Gastroesophageal sphincter (tissue), 4 donors: ENCODE results near the gene KCNJ1. TPM values are rescaled to one million over a fixed set of nuclear protein-coding genes. Genes with fewer than 3 reads are reported as not detected.

ENCODE experiments used
- ATAC-seq: fragments of 150-250 bp; one replicate; pipeline ENCODE4 v1.9.1; 2016; ENCODE audit warnings: mild to moderate bottlenecking, moderate library complexity
- H3K27ac ChIP-seq, 4 donors: fragments of 200-600 bp; sonication (generic) in 3 of 4; 1 replicate in 3 of 4; 2 replicates in 1 of 4; pipeline ENCODE4 v1.5.1; 2016 to 2019
- H3K27me3 ChIP-seq: fragments of 200-600 bp; sonication (generic); one replicate; pipeline ENCODE4 v1.5.1; 2019
- H3K36me3 ChIP-seq, 2 donors: fragments of 200-600 bp; sonication (generic); one replicate each; pipeline ENCODE4 v1.5.1; 2019; ENCODE audit warnings: control low read depth in 1 of 2
- H3K4me1 ChIP-seq, 3 donors: fragments of 200-600 bp; sonication (generic); 1 replicate in 2 of 3; 2 replicates in 1 of 3; pipeline ENCODE4 v1.5.1; 2016 to 2019; ENCODE audit warnings: control low read depth in 2 of 3
- H3K4me3 ChIP-seq, 2 donors: fragments of 200-600 bp; sonication (generic); one replicate each; pipeline ENCODE4 v1.5.1; 2019; ENCODE audit warnings: mild to moderate bottlenecking in 1 of 2, moderate library complexity in 1 of 2
- H3K9me3 ChIP-seq, 3 donors: fragments of 200-600 bp; sonication (generic); one replicate each; pipeline ENCODE4 v1.5.1; 2017 to 2019; ENCODE audit warnings: control low read depth in 2 of 3
- EP300 ChIP-seq: sonication (generic); formaldehyde crosslinking; IDR thresholded peaks from one replicate; pipeline ENCODE4 v1.6.1; 2017; ENCODE audit warnings: antibody characterized with exemption, mild to moderate bottlenecking
- POLR2A ChIP-seq, 2 donors: fragments of 450-650 bp; IDR thresholded peaks; one replicate each; pipeline ENCODE4 v1.6.1; 2017; ENCODE audit warnings: antibody characterized with exemption in 2 of 2, mild to moderate bottlenecking in 2 of 2, moderate library complexity in 1 of 2
- POLR2AphosphoS5 ChIP-seq: sonication (generic); formaldehyde crosslinking; IDR thresholded peaks from one replicate; pipeline ENCODE4 v1.6.1; 2017; ENCODE audit warnings: antibody characterized with exemption
- WGBS, 2 donors: methylation state at CpG; one replicate each; pipeline ENCODE4 v1.1.5; 2018; ENCODE audit warnings: low coverage in 1 of 2; 5-methylcytosine and 5-hydroxymethylcytosine counted together
- total RNA-seq, 4 donors: library from RNA; depleted of rRNA; stranded (reverse); fragments of >200 nt; gene quantifications; one replicate each; pipeline ENCODE4 v1.1.0, GENCODE V29; 2016
- TF ChIP-seq, protein P1 (sequence below), 4 experiments: fragments of 200-600 bp in 2 of 4; fragments of 450-650 bp in 2 of 4; sonication (generic) in 1 of 4; IDR thresholded peaks; one replicate each; pipeline ENCODE4 v1.5.1; 2017 to 2019; ENCODE audit warnings: antibody characterized with exemption in 4 of 4, mild to moderate bottlenecking in 2 of 4, moderate library complexity in 2 of 4

KCNJ1 gene
- total RNA-seq, 4 donors from 2014 or later, result 0.27 TPM; not detected in 3

DNA sequence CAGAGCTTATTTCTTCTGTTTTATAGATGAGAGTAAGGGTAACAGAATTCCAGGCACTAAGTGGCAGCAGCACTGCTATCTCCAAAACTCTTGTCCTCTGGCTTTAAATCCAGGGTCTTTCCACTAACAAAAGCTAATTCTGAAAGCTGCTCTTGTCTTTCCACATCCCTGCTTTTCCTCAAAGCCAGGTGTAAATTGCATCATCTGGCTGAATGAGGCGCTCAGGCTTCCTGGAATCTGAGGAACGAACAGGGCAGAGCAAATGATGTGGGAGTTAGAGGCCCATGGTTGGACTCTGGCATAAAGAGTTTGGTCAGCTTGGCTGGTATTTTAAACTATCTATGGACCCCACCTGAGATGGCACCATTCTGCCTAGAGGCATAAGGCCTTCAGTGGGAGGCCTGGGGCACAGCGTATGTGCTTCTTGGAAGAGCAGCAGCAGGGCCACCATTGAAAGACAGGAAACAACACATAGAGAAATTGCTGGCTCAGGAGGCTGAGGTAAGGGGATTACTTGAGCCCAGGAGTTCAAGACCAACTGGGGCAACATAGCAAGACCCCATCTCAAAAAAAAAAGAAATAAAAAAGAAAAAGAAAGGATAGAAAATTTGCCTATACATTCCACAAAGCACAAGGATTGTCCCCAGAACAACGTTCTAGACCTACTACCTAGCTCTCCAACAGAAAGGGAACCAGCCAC, 25.9 kb upstream of the KCNJ1 start:
- no peak for ATAC-seq
- 90% methylated on average over 4 of the region's 4 CpGs; no CpG with 5 or more reads in 1 of the 2 donors for WGBS, 2 donors
- H3K4me1 ChIP-seq, result peaks cover 0 to 25% (median 0%) of the 10 kb centered on the region in 3 donors
- H3K4me3 ChIP-seq, result no peak overlapping the region
- H3K36me3 ChIP-seq, result no peaks in the 10 kb centered on the region
- H3K27ac ChIP-seq, result no peak overlapping the region
- H3K27me3 ChIP-seq, result peaks cover 23% of the 10 kb centered on the region
- H3K9me3 ChIP-seq, result no peaks in the 10 kb centered on the region
- TF ChIP-seq, protein P1, sequence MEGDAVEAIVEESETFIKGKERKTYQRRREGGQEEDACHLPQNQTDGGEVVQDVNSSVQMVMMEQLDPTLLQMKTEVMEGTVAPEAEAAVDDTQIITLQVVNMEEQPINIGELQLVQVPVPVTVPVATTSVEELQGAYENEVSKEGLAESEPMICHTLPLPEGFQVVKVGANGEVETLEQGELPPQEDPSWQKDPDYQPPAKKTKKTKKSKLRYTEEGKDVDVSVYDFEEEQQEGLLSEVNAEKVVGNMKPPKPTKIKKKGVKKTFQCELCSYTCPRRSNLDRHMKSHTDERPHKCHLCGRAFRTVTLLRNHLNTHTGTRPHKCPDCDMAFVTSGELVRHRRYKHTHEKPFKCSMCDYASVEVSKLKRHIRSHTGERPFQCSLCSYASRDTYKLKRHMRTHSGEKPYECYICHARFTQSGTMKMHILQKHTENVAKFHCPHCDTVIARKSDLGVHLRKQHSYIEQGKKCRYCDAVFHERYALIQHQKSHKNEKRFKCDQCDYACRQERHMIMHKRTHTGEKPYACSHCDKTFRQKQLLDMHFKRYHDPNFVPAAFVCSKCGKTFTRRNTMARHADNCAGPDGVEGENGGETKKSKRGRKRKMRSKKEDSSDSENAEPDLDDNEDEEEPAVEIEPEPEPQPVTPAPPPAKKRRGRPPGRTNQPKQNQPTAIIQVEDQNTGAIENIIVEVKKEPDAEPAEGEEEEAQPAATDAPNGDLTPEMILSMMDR (IDR thresholded peaks at IDR 0.05), result no peak
- TF ChIP-seq POLR2A (IDR thresholded peaks at IDR 0.05) (no peak), EP300 (no peak), POLR2AphosphoS5 (no peak)

DNA sequence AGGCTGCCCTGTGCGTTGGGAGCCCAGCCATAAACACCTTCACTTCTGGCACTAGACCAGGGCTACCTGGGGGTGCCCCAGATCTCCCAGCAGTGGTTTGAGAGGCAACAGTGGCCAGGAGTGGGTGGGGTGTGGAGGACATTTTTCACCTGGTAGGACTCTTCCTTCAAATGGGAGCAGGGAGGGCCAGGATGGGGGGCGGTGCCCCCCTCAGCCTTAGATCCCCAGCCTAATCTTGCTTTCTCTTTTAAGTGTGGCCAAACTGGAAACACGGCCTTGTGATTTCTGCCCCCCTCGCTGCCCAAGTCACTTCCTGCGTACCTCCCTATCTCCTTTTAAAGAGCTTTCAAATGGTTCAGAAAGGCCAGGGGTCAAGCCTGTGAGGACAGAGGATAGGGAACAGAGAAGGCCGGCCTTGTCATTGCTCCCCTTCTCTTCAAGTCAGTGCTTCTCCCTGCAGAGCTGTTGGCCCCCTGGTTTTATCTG, 24.9 kb upstream of the KCNJ1 start:
- WGBS, 2 donors, result 69 to 80% methylated on average over 2 to 4 of the region's 6 CpGs
- Histone ChIP-seq H3K36me3 (no peaks in the 10 kb centered on the region), H3K27me3 (peaks cover 23% of the 10 kb centered on the region), H3K4me1 (peaks cover 0 to 25% (median 0%) of the 10 kb centered on the region in 3 donors), H3K9me3 (no peaks in the 10 kb centered on the region), H3K4me3 (peak overlapping the region in 1 of 2 donors; percentile 60), H3K27ac (peak overlapping the region in 1 of 4 donors; percentile 4)
- ATAC-seq, result no peak
- no peak for TF ChIP-seq POLR2AphosphoS5
- TF ChIP-seq EP300, result no peak
- TF ChIP-seq, protein P1 (IDR thresholded peaks at IDR 0.05), result no peak
- TF ChIP-seq POLR2A (IDR thresholded peaks at IDR 0.05), result no peak

DNA sequence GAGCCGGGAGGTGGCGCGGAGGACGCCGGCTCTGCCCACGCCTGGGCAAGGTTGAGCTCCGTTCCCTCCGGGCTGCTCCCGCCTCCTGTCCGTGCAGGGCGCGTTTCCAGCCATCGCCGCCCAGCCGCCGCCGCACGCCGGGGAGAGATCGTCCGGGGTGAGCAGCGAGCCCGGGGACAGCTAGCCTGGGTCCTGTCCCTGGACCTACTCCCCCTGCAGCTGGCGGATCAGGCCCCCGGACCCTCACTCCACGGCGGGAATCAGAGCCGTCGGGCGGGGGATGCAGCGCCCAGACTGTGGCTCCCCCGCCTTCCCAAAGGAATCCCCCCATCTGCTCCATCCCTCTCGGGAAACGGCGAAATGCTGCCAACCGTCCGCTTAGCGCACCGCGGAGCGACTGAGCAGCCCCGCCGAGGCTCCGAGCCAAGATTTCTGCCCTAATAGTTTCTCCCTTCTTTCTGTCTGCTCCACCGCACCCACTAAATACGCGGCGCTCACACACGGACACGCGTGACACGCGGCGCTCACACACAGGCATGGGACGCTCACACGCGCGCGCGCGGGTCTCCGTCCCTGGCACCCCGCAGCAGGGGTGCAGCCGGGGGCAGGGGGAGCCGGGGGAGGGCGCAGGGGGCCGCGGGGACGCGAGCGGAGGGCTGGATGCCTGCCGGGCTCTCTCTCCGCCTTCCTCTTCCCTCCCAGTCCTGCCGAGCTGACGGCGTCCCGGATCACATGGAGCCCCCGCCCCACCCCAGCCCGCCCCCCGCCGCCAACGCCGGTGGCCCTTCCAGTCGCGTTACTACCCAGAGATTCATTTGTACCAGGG, 23.7 kb upstream of the KCNJ1 start, which contains the start of gene KCNJ5:
KCNJ5 (plus strand) TSS at position 814 of the 826 bp plus-strand sequence. CDS start 19,918 bp downstream, outside the sequence.
- peaks cover 23% of the 10 kb centered on the region for H3K27me3 ChIP-seq

DNA sequence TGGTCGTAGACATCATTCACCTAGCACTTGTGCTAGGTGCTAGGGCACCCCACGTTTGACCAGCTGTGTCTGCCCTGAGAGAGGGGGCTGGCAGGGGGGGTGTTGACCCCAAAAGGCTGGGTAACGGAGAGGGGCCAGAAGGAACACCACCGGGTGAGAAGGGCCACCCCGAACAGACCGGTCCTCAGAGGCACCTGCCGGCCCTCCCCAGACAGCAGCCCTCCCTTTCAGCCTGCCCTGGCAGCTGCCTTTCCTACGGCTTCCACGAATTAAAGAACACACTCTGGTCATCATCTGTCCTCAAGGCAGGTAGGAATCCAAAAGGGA, 23.1 kb upstream of the KCNJ1 start:
- H3K27ac ChIP-seq, result no peak overlapping the region
- H3K4me1 ChIP-seq, result peaks cover 0 to 25% (median 0%) of the 10 kb centered on the region in 3 donors
- TF ChIP-seq POLR2A (IDR thresholded peaks at IDR 0.05) (no peak), EP300 (no peak), POLR2AphosphoS5 (no peak)
- TF ChIP-seq, protein P1 (IDR thresholded peaks at IDR 0.05), result no peak
- peaks cover 23% of the 10 kb centered on the region for H3K27me3 ChIP-seq
- no peaks in the 10 kb centered on the region for H3K9me3 ChIP-seq
- ATAC-seq, result no peak
- H3K4me3 ChIP-seq, result peak overlapping the region in 1 of 2 donors; percentile 60
- WGBS, 2 donors, result no CpG with 5 or more reads among the region's 9 CpGs
- no peaks in the 10 kb centered on the region for H3K36me3 ChIP-seq

More for the DNA sequence above, 23.7 kb upstream of the KCNJ1 start, which contains the start of gene KCNJ5:
- peak within 1 kb of the TSS; percentile 30 to 60 for H3K4me3 ChIP-seq
- peak; percentile 42 for ATAC-seq
- H3K9me3 ChIP-seq, result no peaks in the 10 kb centered on the region
- peak within 1 kb of the TSS in 2 of 4 donors; percentile 17 to 27 for H3K27ac ChIP-seq
- TF ChIP-seq POLR2AphosphoS5, result no peak
- 0% methylated on average over 7 of the region's 85 CpGs; no CpG with 5 or more reads in 1 of the 2 donors for WGBS, 2 donors
- H3K36me3 ChIP-seq, result no peaks in the 10 kb centered on the region
- H3K4me1 ChIP-seq, result peaks cover 0 to 25% (median 0%) of the 10 kb centered on the region in 3 donors

DNA sequence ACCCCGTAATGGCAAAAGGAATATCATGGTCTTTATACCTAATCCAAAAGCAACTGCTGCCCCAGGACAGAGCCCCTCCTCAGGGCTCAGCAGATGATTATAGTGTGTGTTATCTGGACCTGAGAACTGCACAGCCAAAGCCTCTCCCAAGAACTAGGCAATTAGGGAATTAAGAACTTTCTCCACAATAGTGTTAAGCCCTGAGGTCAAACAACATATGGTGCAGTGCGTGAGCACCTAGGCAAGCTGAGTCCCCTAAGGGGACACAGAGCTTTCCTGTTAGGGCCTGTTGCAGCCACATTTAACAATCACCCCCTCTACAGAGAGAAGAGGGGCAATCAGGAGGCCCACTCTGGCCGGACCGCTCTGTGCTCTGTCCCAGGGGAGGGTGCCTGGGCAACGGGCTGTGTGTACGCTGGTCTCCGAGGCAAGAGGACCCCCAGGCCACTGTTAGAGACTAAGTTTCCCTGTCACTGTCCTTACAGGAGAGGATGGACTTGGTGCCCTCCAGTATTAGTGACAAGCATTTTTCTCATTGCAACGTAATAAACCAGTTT, 22.6 kb upstream of the KCNJ1 start:
- H3K4me3 ChIP-seq, result no peak overlapping the region
- ATAC-seq, result no peak
- no peak for TF ChIP-seq EP300
- TF ChIP-seq, protein P1 (IDR thresholded peaks at IDR 0.05), result no peak
- no peak for TF ChIP-seq POLR2AphosphoS5
- TF ChIP-seq POLR2A (IDR thresholded peaks at IDR 0.05), result no peak
- no peaks in the 10 kb centered on the region for H3K36me3 ChIP-seq
- no peaks in the 10 kb centered on the region for H3K9me3 ChIP-seq
- peaks cover 0 to 25% (median 0%) of the 10 kb centered on the region in 3 donors for H3K4me1 ChIP-seq
- no peak overlapping the region for H3K27ac ChIP-seq
- peaks cover 23% of the 10 kb centered on the region for H3K27me3 ChIP-seq
- WGBS, 2 donors, result 40 to 95% methylated on average over 1 to 2 of the region's 8 CpGs
